Skeletal muscle cell (primary cell): ENCODE measurements around the gene TAGLN.

ENCODE experiments used
- DNase-seq: peaks from one replicate; pipeline ENCODE4 v3.0.0-alpha.2; 2010; ENCODE audit warnings: low read depth
- H3K4me3 ChIP-seq: 2 replicates; pipeline ENCODE4 v1.5.1; 2011; ENCODE audit warnings: low read depth, mild to moderate bottlenecking, control low read depth, low read length, moderate library complexity

The TAGLN gene

DNA sequence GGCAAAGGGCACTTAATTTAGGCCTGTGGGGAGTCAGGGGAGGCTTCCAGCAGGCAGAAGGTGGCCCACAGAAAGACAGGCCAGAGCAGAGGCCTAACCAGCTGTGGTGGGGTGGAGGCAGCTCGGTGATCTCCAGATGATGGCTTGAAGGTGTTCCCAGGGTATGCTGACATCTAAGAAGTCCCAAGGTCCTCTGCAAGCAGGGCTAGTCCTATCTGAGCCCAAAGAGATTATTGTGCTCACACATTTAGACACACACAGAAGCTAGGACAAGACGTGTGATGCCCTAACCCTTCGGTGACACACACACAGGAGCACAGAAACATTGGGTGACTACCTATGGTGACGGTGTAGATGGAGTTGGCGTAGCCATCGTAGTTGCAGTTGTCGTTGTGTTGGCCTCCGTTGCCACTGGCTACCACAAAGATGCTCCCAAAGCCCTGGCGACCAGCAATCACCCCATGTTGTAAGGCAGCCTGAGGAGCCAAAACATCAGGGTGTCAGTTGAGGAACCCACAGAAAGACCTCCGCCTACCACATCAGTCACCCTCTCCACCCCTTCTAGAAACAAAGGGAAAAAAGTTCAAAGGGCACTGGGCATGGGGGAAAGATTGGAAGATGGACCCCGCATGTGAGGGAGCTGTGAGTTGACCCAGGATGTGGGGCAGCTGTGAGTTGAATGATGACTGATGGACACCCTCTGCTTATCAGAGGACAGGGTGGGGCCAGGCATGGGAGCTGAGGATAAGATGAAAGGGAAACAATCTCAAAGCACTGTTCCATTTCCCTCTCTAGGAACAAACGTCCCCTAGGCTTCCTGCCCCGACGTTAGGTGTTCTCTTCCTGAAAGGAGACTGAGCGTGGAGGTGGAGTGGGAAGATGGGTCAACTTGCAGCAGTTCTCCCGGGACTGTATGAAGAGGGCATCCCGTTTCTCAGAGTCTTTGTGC lies 24.8 kb downstream of the TAGLN start:
- DNase-seq, result no peak
- no peak overlapping the region for H3K4me3 ChIP-seq

DNA sequence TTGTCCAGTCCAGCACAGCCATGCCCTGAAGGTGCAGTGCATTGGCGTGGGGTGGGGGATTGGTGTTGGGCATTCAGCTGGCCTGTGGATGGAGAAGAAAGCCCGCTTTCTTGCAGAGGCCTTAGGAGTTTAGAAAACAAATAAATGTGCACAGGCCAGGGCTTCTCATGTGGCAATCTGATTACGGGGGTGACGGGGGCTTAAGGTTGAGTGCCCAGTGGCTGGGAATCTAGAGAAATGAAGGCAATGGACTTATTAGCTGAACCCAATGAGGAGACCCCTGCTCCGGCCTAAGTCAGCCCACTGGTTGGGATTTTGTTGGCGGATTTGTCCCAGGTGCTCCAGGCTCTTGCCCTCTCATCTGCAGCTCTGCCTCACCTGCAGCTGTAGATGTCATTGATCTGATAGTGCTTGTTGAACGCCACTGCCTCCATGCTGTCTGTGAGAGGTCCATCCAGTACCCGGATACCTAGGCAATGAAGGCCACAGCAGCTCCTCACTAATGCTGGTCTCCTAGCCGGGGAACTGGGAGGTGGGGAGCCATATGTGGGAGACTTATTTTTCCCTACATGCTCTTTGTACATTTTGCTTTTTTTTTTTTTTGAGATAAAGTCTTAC lies 26.5 kb downstream of the TAGLN start:
- DNase-seq, result no peak
- H3K4me3 ChIP-seq, result no peak overlapping the region

- no peak overlapping the region for H3K4me3 ChIP-seq
- peak; percentile 30 for DNase-seq
Measured at GRCh38 chr11:117226388-117227385, 27.5 kb downstream of the TAGLN start.

GRCh38 chr11:117228091-117228490 lies 28.9 kb downstream of the TAGLN start:
- no peak for DNase-seq
- no peak overlapping the region for H3K4me3 ChIP-seq

DNA sequence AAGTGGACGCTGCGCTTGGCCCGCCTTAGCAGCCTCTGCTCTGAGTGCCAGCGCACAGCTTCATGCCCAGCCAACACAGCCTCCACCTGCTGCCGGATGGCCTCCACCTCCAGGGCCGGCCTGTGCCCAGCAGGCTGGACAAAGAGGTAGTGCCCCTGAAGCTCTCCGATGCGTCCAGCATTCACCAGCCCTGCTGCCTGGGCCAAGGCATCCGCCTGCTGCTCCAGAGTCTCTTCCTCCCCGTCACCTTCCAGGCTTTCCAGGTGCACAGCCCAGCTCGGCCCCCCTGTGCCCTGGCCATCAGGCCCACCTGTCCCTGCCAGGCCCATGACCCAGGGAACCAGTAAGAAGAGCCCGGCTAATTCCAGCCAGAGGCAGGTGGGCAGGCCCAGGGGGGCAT lies 30.2 kb downstream of the TAGLN start:
- DNase-seq, result no peak
- no peak overlapping the region for H3K4me3 ChIP-seq

DNA sequence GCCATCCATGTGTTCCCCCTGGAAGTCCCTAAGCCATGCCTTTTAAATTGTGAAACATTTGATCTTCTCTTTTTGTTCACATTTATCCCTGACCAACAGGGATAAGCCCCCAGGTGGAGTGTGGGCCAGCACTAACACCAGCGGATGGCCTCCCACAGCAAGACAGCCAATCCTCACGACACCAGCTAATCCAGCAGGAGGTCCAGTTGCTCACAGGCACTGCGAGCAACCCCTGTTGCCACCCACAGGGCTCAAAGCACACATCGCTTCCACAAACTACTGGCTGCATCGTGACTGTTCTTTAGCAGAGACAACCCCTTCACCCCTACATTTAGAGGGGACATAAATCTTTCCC lies 30.7 kb downstream of the TAGLN start:
- DNase-seq, result no peak
- no peak overlapping the region for H3K4me3 ChIP-seq

- DNase-seq, result no peak
- H3K4me3 ChIP-seq, result peak overlapping the region; percentile 85
Measured at GRCh38 chr11:117230286-117230961, 31.3 kb downstream of the TAGLN start.

- H3K4me3 ChIP-seq, result peak overlapping the region; percentile 85
- DNase-seq, result no peak
Measured at GRCh38 chr11:117230999-117231841, 32.0 kb downstream of the TAGLN start.

DNA sequence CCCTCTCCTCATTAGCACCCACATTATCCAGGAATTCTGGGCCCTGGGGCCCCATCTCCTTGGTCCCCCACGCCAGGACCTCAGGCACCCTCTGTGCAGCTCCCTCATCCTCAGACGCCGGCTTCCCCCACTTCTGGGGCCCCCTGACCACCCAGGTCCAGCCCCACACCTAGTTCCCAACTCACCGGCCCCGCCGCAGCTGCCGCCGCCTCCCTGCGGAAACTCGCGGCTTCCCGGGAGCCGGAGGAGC lies 32.6 kb downstream of the TAGLN start, which contains the start of gene PCSK7:
PCSK7 (minus strand) TSS at position 232 of the 250 bp plus-strand sequence. CDS start 2,229 bp downstream, outside the sequence.
- no peak for DNase-seq
- H3K4me3 ChIP-seq, result peak within 1 kb of the TSS; percentile 85

- no peak for DNase-seq
- H3K4me3 ChIP-seq, result peak within 1 kb of the TSS; percentile 85
Measured at GRCh38 chr11:117232092-117232878, 33.1 kb downstream of the TAGLN start, which contains the start of gene RNF214. Gene RNF214 (plus strand): TSS chr11:117232671. CDS start chr11:117234273, 1,602 bp downstream.

DNA sequence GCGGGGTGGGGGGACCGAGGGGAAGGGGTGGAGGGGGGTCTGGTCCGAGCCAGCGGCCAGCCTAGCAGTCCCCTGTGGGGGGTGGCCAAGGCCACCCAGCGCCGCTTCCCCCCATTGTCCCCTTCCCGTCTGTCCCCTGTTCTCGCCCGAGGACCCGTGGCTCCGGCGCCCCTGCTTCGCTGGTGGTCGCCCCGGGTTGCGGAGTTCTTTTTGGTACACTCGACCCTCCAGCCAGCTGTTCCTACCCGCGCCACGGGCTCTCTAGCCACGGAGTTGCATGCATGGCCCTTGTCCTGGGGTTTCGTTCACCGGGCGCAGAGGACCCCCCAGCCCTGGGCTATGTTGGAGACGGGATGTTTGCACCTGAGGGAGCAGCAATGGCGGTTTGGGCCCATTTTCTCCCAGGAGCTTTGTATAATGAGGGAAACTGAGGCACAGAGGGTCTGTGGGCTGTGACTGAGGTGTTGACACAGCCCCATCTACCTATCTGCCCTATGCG lies 33.8 kb downstream of the TAGLN start:
- DNase-seq, result no peak
- H3K4me3 ChIP-seq, result peak overlapping the region; percentile 85

DNA sequence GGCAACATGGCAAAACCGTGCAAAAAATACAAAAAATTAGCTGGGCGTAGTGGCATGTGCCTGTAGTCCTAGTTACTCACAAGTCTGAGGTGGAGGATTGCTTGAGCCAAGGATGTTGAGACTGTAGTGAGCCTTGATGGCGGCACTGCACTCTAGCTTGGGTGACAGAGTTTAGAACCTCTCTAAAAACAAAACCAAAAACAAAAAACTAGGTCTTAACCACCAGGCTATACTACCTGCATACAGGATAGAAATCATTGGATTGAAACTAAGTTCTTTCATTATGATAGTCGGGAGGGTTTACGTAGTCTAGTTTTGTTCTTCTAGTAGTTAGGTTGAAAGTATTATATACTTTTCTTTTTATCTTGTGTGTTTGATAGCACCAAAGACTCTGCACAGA lies 39.1 kb downstream of the TAGLN start:
- H3K4me3 ChIP-seq, result no peak overlapping the region
- no peak for DNase-seq

DNA sequence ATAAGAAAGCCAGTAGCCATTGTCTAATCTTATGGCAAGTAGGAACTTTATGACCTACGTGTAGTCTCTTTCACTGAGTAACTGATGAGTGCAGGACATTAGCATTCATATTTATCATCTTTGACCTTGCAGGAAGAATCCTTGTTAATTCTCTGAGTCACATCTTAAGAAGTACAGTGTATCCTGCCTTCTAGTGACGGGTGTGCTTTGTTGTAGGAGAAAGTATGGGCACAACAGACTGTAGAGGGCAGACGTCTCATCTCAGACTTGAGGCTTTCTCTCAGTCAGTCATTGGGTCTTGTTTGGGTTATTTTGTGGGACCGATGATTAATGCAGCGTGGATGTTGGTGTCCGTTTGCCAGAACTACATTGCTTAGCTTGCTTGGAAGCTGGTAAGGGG lies 40.1 kb downstream of the TAGLN start:
- H3K4me3 ChIP-seq, result no peak overlapping the region
- DNase-seq, result peak; percentile 83

DNA sequence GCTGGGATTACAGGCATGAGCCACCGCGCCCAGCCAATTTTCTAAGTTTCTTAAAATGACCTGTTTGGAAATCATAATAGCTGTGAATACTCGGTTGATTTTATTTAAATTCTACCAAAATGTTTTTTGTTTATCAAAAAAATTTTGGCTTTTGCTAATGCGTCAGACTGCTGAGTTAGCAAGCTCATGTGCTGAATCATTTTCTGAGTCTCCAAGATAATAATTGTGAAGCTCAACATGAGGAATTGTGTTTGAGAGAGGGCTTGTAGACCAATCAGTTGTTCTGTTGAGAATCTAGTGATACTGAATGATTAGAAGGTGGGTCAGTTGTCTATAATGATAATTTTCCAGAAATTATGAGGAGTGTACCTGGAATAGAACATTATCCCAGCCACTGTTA lies 49.2 kb downstream of the TAGLN start:
- no peak overlapping the region for H3K4me3 ChIP-seq
- no peak for DNase-seq

DNA sequence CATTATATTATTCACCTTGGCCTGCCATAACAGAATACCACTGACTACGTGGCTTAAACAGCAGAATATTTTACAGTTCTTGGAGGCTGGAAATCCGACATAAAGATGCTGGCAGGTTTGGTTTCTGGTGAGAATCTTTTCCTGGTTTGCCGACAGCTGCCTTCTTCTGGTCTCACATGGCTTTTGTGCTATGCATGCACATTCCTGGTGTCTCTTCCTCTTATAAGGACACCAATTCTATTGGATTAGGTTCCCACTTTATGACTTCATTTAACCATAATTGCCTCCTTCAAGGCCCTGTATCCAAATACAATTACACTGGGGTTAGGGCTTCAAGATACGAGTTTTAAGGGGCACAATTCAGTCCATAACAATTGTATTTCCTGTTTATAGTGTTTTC lies 50.4 kb downstream of the TAGLN start:
- DNase-seq, result no peak
- H3K4me3 ChIP-seq, result no peak overlapping the region

- DNase-seq, result no peak
- no peak overlapping the region for H3K4me3 ChIP-seq
Measured at GRCh38 chr11:117251506-117251905, 52.3 kb downstream of the TAGLN start.

DNA sequence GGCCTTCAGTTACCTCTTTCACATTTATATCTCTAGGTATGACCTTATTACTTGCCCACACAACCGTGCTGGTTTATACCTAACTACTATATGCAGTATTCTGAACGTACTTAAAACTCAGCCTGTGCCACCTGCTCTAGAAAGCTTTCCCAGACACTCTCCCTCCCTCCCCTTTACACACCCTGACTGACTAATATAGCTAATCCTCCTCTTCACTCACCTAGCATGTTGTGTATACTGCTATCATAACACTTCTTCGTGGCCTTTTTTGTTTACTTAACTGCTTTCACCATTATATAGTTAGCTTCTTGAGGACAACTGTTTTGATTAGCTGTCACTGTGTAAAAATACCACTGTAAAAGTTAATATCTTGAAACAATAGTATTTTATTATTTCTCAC lies 56.8 kb downstream of the TAGLN start:
- no peak overlapping the region for H3K4me3 ChIP-seq
- DNase-seq, result no peak

- H3K4me3 ChIP-seq, result no peak overlapping the region
- no peak for DNase-seq
Measured at GRCh38 chr11:117256573-117256972, 57.4 kb downstream of the TAGLN start.
